ENCODE results near the gene FHOD3.

DNA sequence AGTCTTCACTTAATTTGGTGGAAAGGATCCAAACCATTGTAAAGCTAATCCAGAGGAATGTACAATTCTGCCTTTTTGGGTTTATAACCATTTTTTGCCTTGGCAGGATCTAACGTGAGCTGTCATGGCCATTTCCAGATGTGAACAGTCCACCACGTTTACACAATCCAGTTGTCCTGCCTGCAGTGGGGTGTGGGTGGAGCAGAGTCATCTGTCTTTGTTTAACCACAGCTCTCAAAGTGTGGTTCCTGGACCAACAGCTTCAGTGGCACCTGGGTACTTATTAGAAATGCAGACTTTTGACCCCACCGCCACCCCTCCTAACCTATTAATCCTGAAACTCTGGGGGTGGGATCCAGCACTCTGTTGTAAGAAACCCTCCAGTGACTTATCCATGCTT is 35.9 kb downstream of the FHOD3 start:
- TF ChIP-seq POLR2A (IDR thresholded peaks at IDR 0.05; ENCODE audit: low read length) (no peak), GATA1 (IDR thresholded peaks at IDR 0.05; ENCODE audit: low read depth, low read length) (no peak)
